ENCODE results near the gene SMCO2.

GRCh38 chr12:27511723-27512045 is 65.1 kb downstream of the SMCO2 start:
- no peak for TF ChIP-seq POLR2A (IDR thresholded peaks at IDR 0.05; ENCODE audit: low read depth, low read length)
- TF ChIP-seq POLR2AphosphoS5 (IDR thresholded peaks at IDR 0.05; ENCODE audit: low read depth, low read length), result no peak
- no peak for TF ChIP-seq SPI1 (IDR thresholded peaks at IDR 0.05; ENCODE audit: low read depth, low read length)
- no peak for TF ChIP-seq TAF1 (IDR thresholded peaks at IDR 0.05; ENCODE audit: low read depth, low read length)

Measured in GM12891 (cell line).